HG02943 (cell line): ENCODE measurements around the gene BMP3.
"Not testable (repeated sequence)": the region's sequence is repeated elsewhere in the genome, so short reads cannot be mapped to it uniquely, and the experiment has no call there.

Experiments used
- ATAC-seq: cut with Tn5 transposase; IDR thresholded peaks from one replicate; pipeline ENCODE4 v1.9.1; 2021; ENCODE audit warnings: mild to moderate bottlenecking, low read depth, moderate library complexity; ENCODE audit not compliant: unreplicated experiment

The BMP3 gene

DNA sequence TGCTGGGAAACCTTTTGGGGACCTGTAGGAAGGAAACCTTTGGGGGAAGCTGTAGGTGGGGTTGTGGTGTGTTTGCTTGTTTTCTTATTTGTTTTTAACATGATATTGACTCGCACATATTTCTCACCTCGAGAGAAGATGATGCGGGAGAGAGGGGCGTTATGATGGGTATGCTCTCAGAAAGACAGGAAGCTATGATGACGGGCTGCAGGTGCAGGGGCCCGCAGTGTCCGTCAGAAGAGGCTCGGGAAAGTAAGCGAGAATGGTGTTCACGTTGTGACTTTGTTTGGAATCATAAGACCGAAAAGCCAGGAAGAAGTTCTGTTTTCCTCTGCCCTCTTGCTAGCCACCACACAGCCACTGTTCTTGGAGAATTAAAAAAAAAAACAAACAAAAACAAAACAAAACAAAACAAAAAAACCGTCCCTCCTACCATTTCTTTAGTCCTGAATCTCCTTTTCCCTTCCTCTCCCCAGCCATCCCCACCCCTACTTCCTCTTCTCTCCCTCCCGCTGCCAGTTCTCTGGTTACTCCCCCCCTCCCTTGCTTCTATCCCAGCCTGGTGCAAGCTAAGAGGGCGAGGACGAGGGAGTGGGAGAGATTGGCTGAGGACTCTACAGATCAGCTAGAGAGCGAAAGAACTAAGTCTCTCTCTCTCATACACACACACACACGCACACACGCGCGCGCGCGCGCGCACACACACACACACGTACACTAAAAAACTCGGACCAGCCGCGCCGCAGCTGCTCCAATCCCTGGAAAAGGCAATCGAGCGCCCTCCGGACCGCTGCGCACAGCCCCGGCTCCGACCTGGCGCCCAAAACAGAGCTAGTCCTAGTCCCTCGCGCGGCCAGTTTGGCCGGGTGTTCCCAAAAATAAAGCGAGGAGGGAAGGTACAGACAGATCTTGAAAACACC is at the start of gene BMP3:
Gene BMP3 (plus strand): TSS at position 648 of the 920 bp plus-strand sequence. CDS start 577 bp downstream, outside the sequence.
- no peak for ATAC-seq

GRCh38 chr4:80986011-80986410 is 44.5 kb upstream of the BMP3 start:
- ATAC-seq: no peak

DNA sequence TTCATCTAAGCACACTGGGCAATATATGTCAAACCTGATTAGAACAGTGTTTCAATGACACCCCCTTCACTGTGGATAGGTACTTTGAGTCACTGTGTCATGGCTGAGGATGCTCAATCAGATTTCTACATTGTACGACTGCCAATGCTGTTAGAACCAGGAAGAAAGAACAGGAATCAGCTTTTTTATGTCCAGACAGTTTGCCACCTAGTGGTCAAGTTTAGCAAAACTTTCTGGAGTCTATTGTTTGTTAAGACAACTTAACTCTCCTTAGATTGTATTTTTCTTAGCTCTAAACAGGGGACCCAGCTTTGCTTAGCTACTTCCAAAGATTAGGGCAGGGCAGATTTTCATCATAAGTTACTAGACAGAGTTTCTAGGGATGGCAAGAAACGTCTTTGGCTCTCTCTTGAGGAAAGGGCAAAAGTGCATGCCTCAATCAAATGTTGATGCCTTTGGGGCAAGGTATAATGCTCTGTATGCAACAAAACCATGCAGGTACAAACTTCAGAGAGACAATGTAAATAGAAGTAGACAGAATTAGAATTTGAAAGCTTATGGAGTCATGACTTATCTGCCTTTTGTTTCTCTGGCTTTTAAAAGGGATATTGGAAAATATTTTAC is 40.5 kb upstream of the BMP3 start:
- no peak for ATAC-seq

GRCh38 chr4:80990851-80991250 is 39.7 kb upstream of the BMP3 start:
- ATAC-seq: no peak

DNA sequence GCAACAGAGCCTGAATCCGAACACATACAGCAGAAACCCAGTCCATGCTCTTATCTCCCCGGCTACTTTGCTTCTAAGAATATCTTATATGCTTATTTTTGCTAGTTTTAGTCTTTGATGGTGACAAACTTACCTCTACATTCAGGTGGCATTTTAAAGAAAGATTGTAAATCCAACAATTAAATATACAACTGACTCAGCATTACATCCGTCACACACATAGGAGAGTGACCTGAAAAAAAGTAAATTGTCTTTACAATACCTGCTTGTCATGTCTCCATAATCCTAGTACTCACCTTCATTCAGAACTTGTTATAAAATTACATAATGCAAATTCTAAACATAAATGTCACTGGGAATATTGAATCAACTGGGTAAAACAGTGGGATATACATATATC is 30.6 kb upstream of the BMP3 start:
- ATAC-seq: no peak

GRCh38 chr4:81003597-81004111 is 26.9 kb upstream of the BMP3 start:
- ATAC-seq: peak; percentile 100

DNA sequence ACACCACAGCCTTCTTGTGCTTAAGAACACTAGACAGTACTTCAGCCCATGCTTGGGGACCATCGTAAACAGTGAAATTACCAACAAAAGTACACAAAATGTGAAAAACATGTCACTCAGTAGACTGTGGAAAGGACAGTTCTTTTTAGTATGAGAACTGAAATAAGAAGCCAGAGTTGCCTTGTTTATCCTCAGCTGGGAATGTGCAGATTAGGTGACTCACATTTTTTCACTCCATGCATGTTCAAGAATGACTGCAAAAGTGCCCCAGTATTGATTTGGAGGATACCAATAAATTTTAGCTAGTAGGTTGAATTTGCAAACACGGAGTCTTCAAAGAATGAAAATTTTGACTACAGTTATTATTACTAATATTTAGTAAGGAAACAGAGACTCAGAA is 23.1 kb upstream of the BMP3 start:
- ATAC-seq: no peak

DNA sequence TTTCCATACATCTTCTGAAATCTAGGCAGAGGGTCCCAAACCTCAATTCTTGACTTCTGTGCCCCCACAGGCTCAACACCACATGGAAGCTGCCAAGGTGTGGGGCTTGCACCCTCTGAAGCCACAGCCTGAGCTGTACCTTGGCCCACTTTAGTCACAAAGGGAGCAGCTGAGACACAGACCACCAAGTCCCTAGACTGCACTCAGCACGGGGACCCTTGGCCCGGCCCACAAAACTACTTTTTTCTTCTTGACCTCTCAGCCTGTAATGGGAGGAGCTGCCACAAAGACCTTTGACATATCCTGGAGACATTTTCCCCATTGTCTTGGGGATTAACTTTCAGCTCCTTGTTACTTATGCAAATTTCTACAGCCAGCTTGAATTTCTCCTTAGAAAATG is 13.9 kb upstream of the BMP3 start:
- ATAC-seq: not testable (repeated sequence)

DNA sequence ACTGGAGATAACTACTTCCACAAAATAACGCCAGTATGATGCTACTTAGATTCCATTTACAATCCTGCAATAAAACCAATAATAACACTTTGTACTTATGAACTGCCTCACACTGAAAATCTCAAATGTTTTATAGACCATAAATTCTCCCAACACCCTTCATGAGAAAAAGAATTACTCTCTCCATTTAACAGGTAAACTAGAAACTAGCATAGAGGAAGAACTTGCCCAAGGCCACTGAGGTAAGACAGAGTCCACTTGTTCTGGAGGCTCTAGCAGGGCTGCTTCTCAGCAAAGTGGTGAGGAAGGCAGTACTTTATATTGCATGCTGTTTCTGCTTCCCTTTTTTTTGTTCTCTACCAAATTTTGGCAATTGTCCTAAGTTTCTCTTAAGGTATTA is 11.5 kb upstream of the BMP3 start:
- ATAC-seq: no peak

DNA sequence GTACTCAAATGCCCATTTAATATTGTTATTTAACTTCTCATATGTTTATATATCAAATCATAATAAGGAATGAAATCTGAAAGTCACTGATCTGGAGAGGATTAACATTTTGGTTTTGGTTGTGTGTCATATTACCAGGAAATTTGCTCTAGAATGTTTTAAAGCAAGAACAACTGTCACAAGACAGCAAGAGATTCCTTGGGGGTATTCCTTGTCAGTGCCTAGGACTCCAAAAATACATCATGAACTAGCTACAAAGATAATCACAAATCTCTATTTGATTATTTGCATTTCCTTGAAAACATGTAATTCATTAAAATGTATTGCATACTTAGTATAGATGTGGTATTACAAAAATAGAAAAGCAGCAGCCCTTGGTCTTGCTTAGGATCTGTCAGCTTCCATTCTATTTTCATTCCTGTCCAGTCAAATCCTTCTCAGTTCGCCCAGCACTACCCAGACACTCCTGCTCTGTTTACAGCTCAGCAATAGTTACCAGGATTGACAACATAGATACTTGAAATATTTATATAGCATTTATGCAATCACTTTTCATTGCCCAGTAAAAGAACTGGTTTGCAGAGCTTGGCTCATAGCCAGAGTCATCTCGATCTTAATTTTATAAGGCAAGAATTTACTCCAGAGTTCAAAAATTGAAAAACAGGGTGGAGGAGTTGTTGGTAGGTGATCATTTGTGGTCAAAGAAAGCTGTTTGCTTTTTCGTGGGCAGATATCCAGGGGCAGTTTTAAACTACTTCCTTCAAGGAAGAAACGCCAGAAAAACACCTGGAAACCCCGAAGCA is 9.2 kb upstream of the BMP3 start:
- no peak for ATAC-seq

DNA sequence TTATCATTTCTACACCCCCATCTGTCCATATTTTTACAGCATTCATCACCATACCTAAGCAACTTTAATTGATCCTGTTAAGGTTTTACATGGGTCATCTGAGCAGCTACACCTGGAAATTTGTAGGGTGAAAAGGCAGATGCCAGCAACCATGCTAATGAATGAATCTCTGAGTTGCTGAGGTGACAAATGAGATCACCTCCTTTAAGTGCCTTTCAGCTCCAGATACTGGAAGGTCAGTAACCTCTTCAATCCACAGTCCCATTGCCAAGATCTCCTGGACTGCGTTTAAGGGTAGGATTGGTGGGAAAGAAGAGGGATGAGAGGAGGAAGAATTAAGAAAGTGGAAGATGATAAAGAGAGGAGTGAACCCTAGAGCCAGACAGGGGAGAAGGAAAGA is 8.5 kb upstream of the BMP3 start:
- ATAC-seq: no peak

DNA sequence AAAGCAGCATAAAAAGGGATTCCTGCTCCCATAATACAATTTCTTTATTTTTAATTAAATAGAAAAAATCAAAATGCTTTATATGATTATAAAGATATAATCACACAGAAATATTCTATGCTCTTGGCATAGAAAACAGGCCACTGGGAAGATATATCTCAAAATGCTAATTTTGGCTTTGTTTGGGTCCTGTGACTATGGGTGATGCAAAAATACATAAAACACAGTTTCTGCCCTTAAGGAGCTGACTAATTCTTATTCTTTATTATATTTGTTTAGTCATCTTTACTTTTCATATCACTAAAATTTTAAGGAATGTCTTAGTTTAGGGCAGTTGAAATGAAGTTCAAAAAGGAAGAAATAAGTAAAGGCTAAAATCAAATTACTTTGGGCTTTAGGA is 7.0 kb upstream of the BMP3 start:
- no peak for ATAC-seq

- no peak for ATAC-seq
Observed at GRCh38 chr4:81030981-81031791, 678 bp downstream of the BMP3 start.

DNA sequence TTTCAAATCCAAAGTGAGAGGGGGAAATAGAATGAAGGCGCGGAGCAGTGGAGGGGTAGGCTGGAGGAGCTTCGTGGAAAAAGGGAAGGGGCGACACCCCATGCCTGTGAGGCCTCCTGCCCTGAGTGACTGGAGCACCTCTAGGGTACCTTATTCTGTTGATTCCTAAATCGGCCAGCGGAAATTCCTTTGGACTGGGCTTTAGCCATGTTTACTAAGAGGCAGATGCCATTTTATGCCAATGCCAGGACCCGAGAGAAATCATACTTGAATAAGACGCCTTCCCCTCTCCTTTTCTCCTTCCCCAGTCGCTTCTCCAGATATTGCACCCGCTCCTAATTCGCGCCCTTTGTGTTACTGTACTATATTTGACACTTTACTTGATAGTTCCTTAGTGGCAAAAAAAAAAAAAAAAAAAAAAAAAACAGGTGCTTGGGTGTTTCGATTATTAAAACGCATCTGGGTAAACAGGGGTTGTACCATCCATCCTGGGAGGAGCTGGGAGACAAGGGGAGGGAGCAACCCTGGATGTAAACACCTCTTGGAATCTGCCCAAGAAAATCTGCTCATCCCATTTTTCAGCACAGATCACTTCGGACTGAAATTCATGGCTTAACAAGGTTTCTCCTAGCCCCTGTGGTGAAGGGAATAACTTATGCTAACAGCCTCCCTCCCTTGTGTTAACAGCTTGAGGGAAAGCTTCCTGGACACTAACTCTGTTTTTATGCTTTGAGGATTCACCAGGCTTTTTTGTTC is 1.5 kb downstream of the BMP3 start:
- no peak for ATAC-seq

- no peak for ATAC-seq
Observed at GRCh38 chr4:81032771-81033684, 2.5 kb downstream of the BMP3 start.

GRCh38 chr4:81038636-81039350 is 8.3 kb downstream of the BMP3 start:
- no peak for ATAC-seq

DNA sequence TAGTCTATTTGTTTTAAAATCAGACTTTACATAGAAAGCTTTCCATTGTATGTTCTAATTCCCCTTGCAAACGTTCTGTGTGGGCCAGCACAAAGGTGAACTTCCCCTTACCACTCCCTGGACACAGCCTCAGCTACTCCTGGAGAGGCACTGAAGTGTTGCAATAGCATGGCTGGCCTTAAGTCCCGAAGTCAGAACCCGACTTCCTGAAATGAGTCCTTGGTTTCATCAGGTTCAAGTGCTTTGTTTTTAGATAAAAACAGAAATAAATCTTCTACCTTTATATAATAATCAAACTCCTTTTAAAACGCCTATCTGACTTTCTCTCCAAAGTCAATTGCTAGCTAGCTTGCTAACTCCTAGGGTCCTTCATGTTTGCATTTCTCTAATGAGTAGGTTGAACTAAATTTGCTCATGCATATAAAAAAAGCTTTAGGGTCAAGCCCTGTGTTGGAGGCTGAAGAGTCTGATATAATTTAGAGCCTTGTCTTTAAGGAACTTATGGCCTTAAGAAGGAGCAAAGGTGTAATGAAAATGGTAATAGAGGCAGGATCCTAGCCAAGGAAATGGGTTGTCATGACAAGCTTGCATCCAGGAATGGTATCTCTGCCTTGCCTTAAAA is 9.0 kb downstream of the BMP3 start:
- no peak for ATAC-seq
